Astrocyte (in vitro differentiated cells and primary cell): ENCODE data around the gene TEAD1.

Source experiments
- CTCF ChIP-seq: IDR thresholded peaks from 2 replicates; pipeline ENCODE4 v1.5.1; 2011; ENCODE audit warnings: low read depth, mild to moderate bottlenecking, inconsistent platforms, low read length, moderate library complexity; ENCODE audit not compliant: insufficient read depth
- EZH2 ChIP-seq: IDR thresholded peaks from 2 replicates; pipeline ENCODE4 v1.6.1; 2012; ENCODE audit warnings: mild to moderate bottlenecking, low read length, inconsistent platforms; ENCODE audit not compliant: insufficient read depth

DNA sequence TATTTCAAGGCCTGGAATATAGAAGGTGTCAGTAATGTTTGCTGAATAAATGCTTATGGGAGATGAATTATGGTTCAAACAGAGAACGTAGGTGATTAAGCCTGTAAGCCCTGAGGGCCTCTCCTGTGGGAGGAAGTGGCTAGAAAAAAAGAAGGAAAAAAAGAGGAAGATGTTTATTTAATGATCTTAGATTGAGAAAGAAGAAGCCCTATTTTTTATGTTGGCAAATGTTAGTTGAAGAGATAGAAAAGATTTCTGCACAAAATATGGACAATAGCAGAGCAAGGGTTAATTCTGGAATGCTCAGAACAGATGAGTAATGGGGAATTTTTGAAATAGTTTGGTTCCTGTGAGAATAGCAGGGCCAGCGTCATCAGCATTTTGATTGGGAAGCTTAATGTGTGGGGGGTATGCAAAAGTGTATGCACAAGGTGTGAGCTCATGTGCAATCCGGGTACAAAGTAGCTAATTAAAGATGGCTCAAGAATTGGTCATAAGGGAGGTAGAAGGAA, 95.7 kb downstream of the TEAD1 start:
- TF ChIP-seq CTCF (no peak), EZH2 (no peak)
